Ovary (tissue), 9 donors: Measurements from ENCODE around the gene NEK4. TPM values are rescaled to one million over a fixed set of nuclear protein-coding genes. Genes with fewer than 3 reads are reported as not detected.

Experiments
- DNase-seq, 5 donors: peaks; one replicate each; pipeline ENCODE4 v3.0.0-alpha.2; 2019 to 2020
- H3K27ac ChIP-seq, 2 donors: fragments of 200-600 bp; one replicate each; pipeline versions ENCODE4 v1.5.1 to v1.8.0; 2019 to 2022
- H3K27me3 ChIP-seq: fragments of 200-600 bp; one replicate; pipeline ENCODE4 v1.8.0; 2022
- H3K36me3 ChIP-seq: fragments of 200-600 bp; sonication (generic); one replicate; pipeline ENCODE4 v1.5.1; 2019
- H3K4me1 ChIP-seq: one replicate; pipeline ENCODE4 v1.8.1; 2013; ENCODE audit warnings: mild to moderate bottlenecking, moderate library complexity; ENCODE audit not compliant: insufficient read depth
- H3K4me3 ChIP-seq: fragments of 200-600 bp; sonication (generic); one replicate; pipeline ENCODE4 v1.5.1; 2017
- H3K9me3 ChIP-seq, 2 donors: fragments of 200-600 bp in 1 of 2; sonication (generic) in 1 of 2; one replicate each; pipeline versions ENCODE4 v1.5.1 to v1.8.1; 2013 to 2019; ENCODE audit warnings: mild to moderate bottlenecking in 1 of 2, moderate library complexity in 1 of 2
- EP300 ChIP-seq: sonication (generic); formaldehyde crosslinking; IDR thresholded peaks from one replicate; pipeline ENCODE4 v1.6.1; 2017; ENCODE audit warnings: antibody characterized with exemption
- POLR2A ChIP-seq: fragments of 450-650 bp; IDR thresholded peaks from one replicate; pipeline ENCODE4 v1.6.1; 2017; ENCODE audit warnings: antibody characterized with exemption, mild to moderate bottlenecking, moderate library complexity
- WGBS, 3 donors: extraction: QIAGEN DNeasy Blood & Tissue Kit in 1 of 3; methylation state at CpG; one replicate each; pipeline versions ENCODE4 v1.1.5 to v1.1.7; 2013 to 2017; 5-methylcytosine and 5-hydroxymethylcytosine counted together
- intact Hi-C, 4 donors: fragments of 100-400 bp; cut with DNase I; formaldehyde crosslinking; loops; one replicate each; pipeline versions ENCODE4 v1.11.0 to v1.15.1; 2022 to 2023
- polyA plus RNA-seq, 2 donors: library from polyadenylated mRNA; stranded (reverse); fragments of 200-250 nt in 1 of 2; fragments of 350-450 nt in 1 of 2; fragmentation: Illumina TruSeq in 1 of 2; extraction: RNeasy Lipid Tissue Mini Kit (QIAGEN cat#74804) in 1 of 2; gene quantifications; one replicate each; pipeline ENCODE4 v1.2.3, GENCODE V29; 2013 to 2014
- total RNA-seq, 7 donors: library from RNA; depleted of rRNA in 2 of 7; stranded (reverse); fragments of >200 nt in 2 of 7; fragmentation: NEBNext Ultra II Directional in 3 of 7; extraction: Animal tissue kit (Norgen Biotek cat#: 25700) in 3 of 7; gene quantifications; one replicate each; pipeline versions ENCODE4 v1.1.0 to v1.2.4, GENCODE V29; 2016 to 2023
- TF ChIP-seq, protein P1 (sequence below), 3 donors: fragments of 450-650 bp in 2 of 3; fragments of 200-600 bp in 1 of 3; IDR thresholded peaks; one replicate each; pipeline versions ENCODE4 v1.5.1 to v1.8.0; 2016 to 2022; ENCODE audit warnings: antibody characterized with exemption in 3 of 3, mild to moderate bottlenecking in 1 of 3
- donor health status: DM: no; HTN: no; CAD: no; lungs with moderate emphysema.
- donor health status: DM: no; HTN: no; CAD: no.
- donor health status: Bipolar disorder and iron deficiency.
- donor health status: DM: yes; HTN: yes; CAD: no.
- donor health status: DM: no; HTN: no; CAD: no.
- donor health status: DM: yes; HTN: yes; CAD: no.

The NEK4 gene
- total and polyA plus RNA-seq, 9 donors, result 8.5 to 45.9 (median 31.0) TPM

DNA sequence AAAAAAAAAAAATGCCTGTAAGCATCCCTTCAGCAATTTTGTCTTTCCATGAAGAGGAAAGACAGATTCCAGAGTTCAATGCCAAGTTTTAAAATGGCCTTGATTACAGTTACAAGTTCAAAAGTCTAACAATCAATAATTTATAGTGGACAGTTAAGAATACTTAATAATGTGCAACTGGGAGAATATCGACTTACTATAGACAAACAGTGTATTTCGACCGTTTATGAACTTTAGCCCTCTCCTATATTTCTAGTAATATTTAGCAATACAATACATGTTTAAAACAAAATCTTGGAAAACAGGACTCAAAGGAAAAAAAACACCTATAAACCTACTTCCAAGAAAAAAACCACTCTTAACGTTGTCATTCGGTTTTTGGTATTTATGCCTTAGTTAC is 86.6 kb downstream of the NEK4 start:
- no peak for TF ChIP-seq POLR2A
- TF ChIP-seq, protein P1, sequence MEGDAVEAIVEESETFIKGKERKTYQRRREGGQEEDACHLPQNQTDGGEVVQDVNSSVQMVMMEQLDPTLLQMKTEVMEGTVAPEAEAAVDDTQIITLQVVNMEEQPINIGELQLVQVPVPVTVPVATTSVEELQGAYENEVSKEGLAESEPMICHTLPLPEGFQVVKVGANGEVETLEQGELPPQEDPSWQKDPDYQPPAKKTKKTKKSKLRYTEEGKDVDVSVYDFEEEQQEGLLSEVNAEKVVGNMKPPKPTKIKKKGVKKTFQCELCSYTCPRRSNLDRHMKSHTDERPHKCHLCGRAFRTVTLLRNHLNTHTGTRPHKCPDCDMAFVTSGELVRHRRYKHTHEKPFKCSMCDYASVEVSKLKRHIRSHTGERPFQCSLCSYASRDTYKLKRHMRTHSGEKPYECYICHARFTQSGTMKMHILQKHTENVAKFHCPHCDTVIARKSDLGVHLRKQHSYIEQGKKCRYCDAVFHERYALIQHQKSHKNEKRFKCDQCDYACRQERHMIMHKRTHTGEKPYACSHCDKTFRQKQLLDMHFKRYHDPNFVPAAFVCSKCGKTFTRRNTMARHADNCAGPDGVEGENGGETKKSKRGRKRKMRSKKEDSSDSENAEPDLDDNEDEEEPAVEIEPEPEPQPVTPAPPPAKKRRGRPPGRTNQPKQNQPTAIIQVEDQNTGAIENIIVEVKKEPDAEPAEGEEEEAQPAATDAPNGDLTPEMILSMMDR (IDR thresholded peaks at IDR 0.05), result no peak
- no peak for TF ChIP-seq EP300
- no peaks in the 10 kb centered on the region for H3K36me3 ChIP-seq
- intact Hi-C loops, result loop anchor here in 1 of 4 donors (10.0 kb wide), 1 partner anchor 149 kb away; the partner anchor contains the start of genes NT5DC2 and UQCC5
- H3K4me3 ChIP-seq, result no peak overlapping the region
- H3K27ac ChIP-seq, result peak overlapping the region in 1 of 2 donors; percentile 12
- WGBS, 3 donors, result 25 to 32% (median 26%) methylated on average over 5 of the region's 5 CpGs
- H3K4me1 ChIP-seq, result peaks cover 10% of the 10 kb centered on the region
- H3K9me3 ChIP-seq, result no peaks in the 10 kb centered on the region
- H3K27me3 ChIP-seq, result no peaks in the 10 kb centered on the region
- DNase-seq, result no peak

DNA sequence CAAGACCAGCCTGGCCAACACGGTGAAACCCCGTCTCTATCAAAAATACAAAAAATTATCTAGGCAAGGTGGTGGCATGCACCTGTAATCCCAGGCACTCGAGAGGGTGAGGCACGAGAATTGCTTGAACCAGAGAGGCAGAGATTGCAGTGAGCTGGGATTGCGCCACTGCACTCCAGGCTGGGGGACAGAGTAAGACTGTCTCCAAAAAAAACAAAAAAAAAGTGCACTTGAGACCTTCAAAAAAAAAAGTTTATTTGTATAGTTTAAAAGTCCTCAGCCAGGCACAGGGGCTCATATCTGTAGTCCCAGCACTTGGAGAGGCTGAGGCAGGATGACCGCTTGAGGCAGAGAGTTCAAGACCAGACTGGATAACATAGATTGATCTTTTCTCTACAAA is 87.1 kb downstream of the NEK4 start:
- H3K4me3 ChIP-seq, result no peak overlapping the region
- no peaks in the 10 kb centered on the region for H3K36me3 ChIP-seq
- no peak overlapping the region for H3K27ac ChIP-seq
- 63 to 71% (median 67%) methylated on average over 6 of the region's 6 CpGs for WGBS, 3 donors
- no peaks in the 10 kb centered on the region for H3K27me3 ChIP-seq
- H3K9me3 ChIP-seq, result no peaks in the 10 kb centered on the region
- no peak for TF ChIP-seq POLR2A
- TF ChIP-seq, protein P1 (IDR thresholded peaks at IDR 0.05), result no peak
- TF ChIP-seq EP300, result no peak
- H3K4me1 ChIP-seq, result peaks cover 10% of the 10 kb centered on the region
- DNase-seq, result no peak
- intact Hi-C loops, result loop anchor here in 1 of 4 donors (10.0 kb wide), 1 partner anchor 149 kb away; the partner anchor contains the start of genes NT5DC2 and UQCC5

- Histone ChIP-seq H3K27ac (peak overlapping the region in 1 of 2 donors; percentile 54), H3K4me3 (no peak overlapping the region)
- intact Hi-C loops, result loop anchor here in 1 of 4 donors (10.0 kb wide), 1 partner anchor 147 kb away; the partner anchor contains the start of genes NT5DC2 and UQCC5
These were observed 88.7 kb downstream of the NEK4 start for GRCh38 chr3:52682016-52682415.

DNA sequence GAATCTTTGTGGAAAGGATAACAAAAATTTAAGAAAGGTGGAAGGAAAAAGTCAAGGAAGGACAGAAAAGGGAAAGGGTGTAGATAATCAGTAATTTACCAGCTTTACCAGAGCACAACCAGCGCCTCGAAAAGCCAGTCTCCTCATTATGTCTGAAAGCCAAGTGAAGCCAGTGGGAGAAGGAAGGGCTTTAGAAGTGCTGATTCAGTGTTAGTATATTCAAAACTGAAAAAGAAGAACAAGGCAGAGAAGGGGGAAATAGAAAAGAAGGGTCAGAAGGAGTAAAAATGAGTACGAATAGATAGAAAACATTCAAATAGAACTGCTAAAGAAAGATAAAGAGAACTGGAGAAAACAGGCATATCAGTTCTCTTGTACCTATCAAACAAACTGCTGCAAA is 89.1 kb downstream of the NEK4 start:
- intact Hi-C loops, result loop anchor here in 1 of 4 donors (10.0 kb wide), 1 partner anchor 147 kb away; the partner anchor contains the start of genes NT5DC2 and UQCC5
- Histone ChIP-seq H3K36me3 (no peaks in the 10 kb centered on the region), H3K9me3 (no peaks in the 10 kb centered on the region), H3K27me3 (no peaks in the 10 kb centered on the region), H3K4me1 (peaks cover 8% of the 10 kb centered on the region), H3K27ac (peak overlapping the region in 1 of 2 donors; percentile 54), H3K4me3 (no peak overlapping the region)
- TF ChIP-seq EP300, result no peak
- no peak for TF ChIP-seq POLR2A
- TF ChIP-seq, protein P1 (IDR thresholded peaks at IDR 0.05), result no peak
- WGBS, 3 donors, result 19 to 27% (median 20%) methylated on average over 3 of the region's 3 CpGs
- DNase-seq, result no peak

More at GRCh38 chr3:52682016-52682415, 88.7 kb downstream of the NEK4 start:
- Histone ChIP-seq H3K9me3 (no peaks in the 10 kb centered on the region), H3K36me3 (no peaks in the 10 kb centered on the region), H3K27me3 (no peaks in the 10 kb centered on the region), H3K4me1 (peaks cover 10% of the 10 kb centered on the region)
- TF ChIP-seq, protein P1 (IDR thresholded peaks at IDR 0.05), result peak in 1 of 3 donors; percentile 18
- TF ChIP-seq POLR2A, result no peak
- no peak for TF ChIP-seq EP300
- DNase-seq, result peak in 4 of 5 donors; percentile 42 to 53 (median 48)
